Measurements from ENCODE around the gene NLGN2.

The NLGN2 gene

DNA sequence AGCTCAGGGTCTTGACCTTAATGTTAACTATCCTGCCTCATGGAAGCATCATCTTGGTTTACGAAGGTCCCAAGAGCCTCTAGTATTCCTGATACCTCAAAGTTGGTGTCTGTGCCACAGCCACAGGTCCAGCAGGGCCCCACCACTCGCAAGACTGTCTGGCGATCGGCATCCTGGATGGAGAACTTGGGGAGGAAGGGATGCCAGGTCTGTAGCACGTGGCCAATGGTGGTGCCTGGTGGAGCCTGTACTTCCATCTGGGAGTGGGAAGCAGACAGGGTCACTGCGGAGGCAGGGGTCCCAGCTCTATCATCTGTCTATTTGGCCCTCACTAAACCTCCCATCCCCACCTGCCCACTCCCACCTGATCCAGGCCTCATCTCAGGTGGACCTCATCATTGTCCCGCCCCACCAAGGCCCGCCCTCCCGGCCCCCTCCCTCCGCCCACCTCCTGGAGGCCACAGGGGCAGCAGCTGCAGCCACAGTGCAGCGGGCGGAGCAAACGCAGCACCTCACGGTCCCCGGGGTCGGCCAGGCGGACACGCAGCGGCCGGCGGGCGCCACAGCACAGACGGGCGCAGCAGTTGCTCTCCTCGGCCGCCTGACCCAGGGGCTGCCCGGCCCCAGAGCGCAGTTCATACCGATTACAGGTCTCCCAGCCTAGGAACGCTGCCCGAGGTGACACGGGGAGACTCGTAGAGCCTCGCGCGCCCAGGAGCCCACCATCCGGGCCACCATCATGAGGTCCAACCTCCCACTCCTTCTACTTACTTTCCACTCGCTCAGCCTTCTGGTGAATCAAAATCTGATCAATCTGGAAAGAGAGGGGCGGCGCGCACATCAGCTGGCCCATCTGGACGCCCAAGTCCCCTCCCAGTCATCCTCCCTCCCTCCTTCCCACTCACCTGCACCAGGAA lies 14.7 kb upstream of the NLGN2 start:
- DNase-seq (ENCODE audit: low read depth in 2 of 2) = no peak

- peak; percentile 36 to 38 for DNase-seq (ENCODE audit: low read depth in 2 of 2)
These were observed 13.8 kb upstream of the NLGN2 start for GRCh38 chr17:7393613-7394451.

DNA sequence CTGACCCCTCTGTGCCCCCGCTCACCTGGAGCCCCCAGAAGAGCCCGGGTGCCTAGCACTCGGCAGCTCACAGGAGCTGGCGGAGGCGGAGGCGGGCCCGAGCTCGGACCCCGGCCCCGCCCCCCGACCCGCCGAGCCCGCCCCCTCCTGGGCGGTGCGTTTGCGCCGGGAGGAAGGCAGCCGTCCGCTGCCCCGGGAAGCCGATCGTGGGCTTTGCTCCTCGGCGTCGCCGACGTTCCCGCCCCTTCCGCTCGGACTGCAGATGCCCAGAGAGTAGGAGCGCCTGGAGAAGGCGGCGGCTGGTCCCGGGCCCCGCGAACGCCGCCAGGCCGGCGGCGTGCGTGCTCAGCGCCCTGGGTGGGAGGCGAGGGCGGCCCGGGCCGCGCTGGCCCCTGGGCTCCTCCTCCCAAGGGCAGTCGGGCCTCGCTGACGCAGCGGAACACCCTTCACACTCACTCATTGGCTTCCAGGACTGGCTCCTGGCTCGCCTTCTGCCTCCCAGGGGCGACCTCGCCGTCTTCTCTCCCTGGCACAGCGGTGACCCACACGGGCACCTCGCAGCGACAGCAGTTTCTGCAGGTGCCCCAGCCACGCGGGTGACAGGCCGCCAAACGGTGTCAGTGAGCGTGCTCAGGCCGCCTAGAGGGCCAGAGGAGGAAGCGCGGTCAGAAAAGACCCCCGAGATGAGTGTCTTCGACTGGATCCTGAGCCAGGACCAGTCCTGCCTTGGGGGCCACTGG lies 13.0 kb upstream of the NLGN2 start, which contains the start of gene PLSCR3:
PLSCR3 (minus strand) TSS at position 74 of the 740 bp plus-strand sequence. CDS start 415 bp downstream, outside the sequence.
- DNase-seq (ENCODE audit: low read depth in 2 of 2) = peak; percentile 46 to 64

GRCh38 chr17:7396147-7396546 lies 11.5 kb upstream of the NLGN2 start:
- DNase-seq (ENCODE audit: low read depth in 2 of 2) = no peak

GRCh38 chr17:7398612-7399011 lies 9.0 kb upstream of the NLGN2 start:
- no peak for DNase-seq (ENCODE audit: low read depth in 2 of 2)

DNA sequence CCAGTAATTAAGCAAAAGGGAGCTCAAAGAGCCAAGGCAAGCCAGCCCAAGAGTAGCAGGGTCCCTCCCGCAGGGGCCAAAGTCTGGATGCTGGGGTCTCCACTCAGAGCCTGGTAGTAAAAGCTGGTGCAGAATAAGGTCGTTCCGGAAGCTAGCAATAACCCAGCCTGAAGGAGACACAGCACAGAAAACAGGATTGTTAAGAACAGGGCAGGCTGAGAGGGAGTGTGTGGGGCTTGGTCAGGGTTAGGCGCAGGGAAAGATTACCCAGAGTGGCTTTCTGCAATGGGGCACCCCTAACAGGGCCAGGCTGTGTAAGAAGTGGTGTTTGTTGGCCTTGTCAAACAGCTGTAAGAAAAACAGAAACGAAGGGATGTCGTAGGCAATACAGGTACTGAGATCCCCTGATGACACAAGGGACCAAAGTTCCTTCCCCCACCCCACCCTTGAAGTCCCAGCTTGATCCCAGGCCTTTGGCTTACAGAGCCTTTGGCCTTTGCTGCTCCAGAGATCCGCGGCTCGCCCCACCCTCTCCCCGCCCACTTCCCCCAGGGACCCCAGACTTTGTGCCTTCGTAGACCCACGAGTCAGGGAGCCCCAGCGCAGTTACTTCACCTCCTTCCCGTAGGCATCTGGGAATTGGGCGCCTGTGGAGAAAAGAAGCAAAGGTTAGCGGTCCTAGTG lies 4.5 kb upstream of the NLGN2 start:
- no peak for DNase-seq (ENCODE audit: low read depth in 2 of 2)

DNA sequence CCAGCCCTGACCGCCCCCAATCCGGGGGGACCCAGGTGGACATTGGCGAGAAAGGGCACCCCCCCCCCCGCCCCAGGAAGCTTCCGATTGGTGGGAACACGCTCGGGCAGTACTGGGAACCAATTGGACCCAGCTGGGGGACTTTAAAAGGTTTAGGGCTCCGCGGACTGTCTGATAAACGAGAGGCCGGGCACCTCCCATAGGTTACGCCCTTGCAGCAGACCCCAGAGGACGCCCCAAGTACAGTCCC lies 4.0 kb upstream of the NLGN2 start:
- DNase-seq (ENCODE audit: low read depth in 2 of 2) = no peak

DNA sequence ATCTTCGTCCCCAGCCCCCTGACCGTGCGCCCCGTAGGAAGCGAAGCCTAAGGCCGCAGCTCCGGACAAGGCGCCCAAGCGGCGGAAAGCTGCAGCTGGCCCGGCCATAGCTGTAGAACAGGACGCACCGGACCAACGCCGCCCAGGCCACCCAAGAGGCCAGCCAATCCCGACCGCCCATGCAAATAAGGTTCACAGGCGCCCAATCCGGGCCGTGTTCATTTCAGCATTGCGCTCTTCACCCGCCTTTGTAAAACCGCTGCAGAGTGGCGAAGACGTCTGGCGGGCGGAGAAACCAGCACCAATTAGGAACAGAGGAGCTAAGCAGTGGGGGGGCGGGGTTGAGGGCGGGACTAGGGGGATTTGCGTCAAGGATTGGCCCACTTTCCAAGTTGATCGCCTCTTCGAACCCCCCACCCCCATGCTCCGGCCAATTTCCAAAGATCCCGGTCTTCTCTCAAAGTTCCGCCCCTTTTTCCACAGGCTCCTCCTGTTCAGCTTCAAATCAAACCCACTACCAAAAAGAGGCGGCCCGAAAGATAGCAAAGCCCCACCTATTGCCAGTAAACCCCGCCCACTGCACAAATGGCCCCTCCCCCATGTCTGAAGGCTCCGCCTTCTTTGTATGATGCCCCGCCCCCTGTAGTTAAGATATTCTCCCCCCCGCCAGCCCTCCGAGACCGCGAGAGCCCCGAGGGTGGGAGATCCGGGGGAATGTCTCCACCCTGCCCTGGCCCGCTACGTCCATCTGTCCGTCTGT lies 3.5 kb upstream of the NLGN2 start, which contains the start of gene TMEM256:
TMEM256 (minus strand) TSS at position 121 of the 760 bp plus-strand sequence; CDS start at position 108, 13 bp downstream.
- peak; percentile 89 to 93 for DNase-seq (ENCODE audit: low read depth in 2 of 2)

DNA sequence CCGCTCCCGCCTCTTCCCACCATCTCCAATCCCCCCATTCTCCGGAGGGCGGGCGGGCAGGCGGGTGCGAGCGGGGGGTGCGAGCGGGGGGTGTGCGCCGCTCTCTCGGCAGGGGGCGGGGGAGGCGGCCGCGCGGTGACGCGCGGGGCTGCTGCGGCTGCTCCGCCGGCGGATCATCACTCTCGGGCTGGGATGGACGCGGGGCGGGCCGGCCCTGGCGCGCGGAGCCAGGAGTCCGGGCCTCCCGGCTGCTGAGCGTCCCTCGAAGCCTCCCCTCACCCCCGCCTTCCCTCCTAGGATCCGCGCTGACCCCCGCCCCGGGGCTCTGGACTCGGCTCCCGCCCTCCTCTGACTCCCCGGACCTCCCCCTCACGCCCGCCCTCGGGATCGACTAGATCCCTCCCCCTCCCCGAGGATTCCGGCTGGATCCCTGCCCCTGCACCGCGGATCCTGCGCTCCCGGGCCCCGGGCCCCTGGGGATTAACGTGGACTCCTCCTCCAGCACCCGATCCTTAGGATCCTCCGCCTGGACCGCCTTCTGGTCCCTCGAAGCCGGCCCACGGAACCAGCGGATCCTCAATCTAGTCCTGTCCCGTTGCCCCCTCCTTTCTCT lies 2.8 kb upstream of the NLGN2 start:
- peak in 1 of 2 donors; percentile 36 for DNase-seq (ENCODE audit: low read depth in 2 of 2)

DNA sequence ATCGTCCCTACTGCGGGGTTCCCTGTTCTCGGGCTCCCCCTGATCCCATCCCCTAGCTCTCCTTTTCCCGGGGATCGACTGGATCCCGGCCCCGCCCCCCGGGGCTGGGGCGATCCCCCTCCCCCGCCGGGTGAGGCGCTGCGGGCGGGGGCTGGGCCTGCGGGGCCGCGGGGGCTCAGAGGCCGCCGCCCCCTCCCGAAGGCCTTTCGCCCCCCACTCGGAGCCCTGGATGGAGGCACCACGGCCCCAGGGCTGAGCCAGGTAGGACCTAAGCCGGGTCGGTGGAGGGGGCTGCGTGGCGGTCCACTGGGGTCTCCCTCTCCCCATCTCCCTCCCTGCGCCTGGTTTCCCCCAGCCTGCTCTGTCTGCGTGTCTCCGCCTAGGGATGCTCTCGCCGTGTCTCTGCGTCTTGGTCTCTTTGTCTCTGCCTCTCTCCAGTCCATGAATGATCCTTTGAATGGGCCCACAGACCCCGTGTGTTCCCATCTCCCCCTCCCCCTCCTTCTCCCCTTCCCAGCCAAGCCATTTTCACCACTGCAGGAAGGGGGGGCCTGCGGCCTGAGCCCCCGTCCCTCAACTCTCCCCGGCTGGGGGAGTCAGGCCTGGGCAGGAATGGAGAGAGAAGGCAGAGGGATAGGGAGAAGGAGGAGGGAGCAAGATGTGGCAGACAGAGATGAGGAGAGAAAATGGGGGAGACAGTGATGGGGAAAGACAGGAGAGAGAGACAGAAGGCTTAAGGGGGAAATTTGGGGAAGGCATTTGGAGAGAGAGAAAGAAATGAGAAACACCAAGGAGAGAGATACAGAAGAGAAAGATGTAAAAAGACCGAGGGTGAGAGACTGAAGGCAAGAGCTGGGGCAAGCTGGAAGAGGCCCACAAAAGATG lies 2.1 kb upstream of the NLGN2 start:
- DNase-seq (ENCODE audit: low read depth in 2 of 2) = no peak

DNA sequence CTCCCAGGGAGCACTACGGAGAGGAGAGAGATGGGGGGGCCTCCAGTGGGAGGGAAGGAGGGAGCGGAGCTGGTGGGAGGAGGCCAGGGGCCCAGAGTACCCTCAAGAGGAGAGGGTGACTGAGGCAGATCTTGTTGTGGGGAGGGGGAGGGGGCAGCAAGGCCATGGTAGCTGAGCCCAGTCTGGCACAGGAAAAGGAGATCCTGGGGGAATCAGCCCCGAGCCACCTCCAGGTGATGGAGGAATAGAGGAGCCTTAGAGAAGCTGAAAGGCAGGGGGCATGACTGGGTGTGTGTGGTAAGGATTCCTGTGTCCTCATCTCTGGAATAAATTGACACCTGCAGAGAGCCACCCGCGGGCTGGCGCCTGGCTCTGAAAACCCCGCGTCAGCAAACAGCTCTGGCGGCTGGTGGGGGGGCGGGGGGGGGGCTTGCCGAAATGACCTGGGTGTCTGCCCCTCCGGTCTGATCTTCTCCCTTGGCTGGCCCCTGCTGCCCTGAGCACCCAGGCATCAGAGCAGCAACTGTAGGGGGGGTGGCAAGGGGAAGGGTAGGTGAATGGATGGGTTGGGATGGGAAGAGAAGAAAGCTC lies 1.3 kb upstream of the NLGN2 start:
- DNase-seq (ENCODE audit: low read depth in 2 of 2) = no peak

- no peak for DNase-seq (ENCODE audit: low read depth in 2 of 2)
These were observed 563 bp upstream of the NLGN2 start for GRCh38 chr17:7407082-7407481.

DNA sequence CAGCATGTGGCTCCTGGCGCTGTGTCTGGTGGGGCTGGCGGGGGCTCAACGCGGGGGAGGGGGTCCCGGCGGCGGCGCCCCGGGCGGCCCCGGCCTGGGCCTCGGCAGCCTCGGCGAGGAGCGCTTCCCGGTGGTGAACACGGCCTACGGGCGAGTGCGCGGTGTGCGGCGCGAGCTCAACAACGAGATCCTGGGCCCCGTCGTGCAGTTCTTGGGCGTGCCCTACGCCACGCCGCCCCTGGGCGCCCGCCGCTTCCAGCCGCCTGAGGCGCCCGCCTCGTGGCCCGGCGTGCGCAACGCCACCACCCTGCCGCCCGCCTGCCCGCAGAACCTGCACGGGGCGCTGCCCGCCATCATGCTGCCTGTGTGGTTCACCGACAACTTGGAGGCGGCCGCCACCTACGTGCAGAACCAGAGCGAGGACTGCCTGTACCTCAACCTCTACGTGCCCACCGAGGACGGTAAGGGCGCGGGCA lies 645 bp downstream of the NLGN2 start:
- no peak for DNase-seq (ENCODE audit: low read depth in 2 of 2)

GRCh38 chr17:7408863-7409262 lies 1.2 kb downstream of the NLGN2 start:
- no peak for DNase-seq (ENCODE audit: low read depth in 2 of 2)

DNA sequence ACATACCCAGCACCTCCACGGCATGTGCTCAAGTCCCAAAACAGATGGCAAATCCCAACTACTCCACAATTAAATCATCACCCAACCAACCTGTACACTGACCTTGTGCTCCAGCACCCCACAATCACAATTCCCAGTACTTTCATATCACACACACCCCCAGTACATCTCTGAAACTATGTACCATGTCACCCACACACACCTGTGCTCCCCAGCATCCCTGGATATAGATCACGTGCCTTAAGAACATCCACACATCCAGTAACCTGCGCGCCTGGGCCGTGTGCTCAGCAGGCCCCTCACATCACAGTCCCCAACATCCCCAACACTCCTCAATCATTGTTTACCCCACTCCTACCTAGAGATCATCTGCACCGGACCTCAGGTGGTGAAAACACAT lies 2.1 kb downstream of the NLGN2 start:
- DNase-seq (ENCODE audit: low read depth in 2 of 2) = no peak

DNA sequence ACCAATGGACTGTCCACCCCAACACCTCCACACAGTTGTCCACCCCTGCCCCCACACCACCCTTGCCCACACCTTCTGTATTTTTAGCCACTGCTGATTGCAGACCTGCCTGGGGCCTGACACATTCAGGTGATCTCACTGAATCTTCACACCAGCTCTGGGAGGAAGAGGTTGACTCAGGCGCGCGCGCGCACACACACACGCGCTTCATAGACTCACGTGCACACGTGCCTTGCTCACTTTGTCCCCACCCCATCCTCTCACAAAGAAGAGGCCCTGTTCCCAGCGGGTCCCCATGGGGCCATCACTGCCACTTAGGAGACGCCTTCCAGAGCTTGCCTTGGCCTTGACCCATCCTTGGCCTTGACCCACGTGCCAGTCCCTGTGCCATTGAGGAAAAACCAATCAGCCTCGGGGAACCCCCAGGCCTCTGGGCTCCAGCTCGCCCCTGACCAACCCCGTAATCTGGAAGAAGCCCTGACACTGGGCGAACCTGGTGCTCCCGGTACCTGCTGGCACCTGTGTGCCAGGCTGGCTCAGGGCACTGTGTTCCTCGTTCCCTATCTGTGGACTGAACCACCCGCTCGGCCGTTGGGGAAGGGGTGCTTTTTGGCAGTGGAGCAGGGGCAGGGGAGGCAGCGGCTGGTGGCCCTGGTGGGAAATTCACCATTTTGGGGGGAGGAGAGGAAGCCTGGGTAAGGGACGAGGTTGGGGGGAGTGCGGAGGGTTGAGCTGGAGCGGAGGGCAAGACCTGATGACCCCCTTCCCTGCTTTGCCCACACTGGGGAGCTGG lies 3.2 kb downstream of the NLGN2 start:
- DNase-seq (ENCODE audit: low read depth in 2 of 2) = no peak

DNA sequence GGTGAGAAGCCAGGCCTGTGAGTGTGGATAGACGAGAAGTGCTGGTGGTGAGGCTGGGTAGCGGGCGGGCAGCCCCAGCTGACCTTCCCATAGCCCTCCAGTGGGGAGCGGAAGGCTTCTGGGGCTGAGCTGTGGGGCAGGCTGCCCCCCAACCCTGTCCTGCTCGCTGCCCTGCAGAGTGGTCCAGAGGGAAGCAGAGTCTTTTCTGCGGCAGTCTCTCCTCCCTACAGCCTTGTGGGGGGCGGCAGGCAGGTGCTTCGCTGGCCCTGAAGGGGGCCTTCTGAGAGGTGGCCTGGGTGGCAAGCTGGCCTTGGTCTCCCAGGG lies 3.7 kb downstream of the NLGN2 start:
- DNase-seq (ENCODE audit: low read depth in 2 of 2) = no peak

DNA sequence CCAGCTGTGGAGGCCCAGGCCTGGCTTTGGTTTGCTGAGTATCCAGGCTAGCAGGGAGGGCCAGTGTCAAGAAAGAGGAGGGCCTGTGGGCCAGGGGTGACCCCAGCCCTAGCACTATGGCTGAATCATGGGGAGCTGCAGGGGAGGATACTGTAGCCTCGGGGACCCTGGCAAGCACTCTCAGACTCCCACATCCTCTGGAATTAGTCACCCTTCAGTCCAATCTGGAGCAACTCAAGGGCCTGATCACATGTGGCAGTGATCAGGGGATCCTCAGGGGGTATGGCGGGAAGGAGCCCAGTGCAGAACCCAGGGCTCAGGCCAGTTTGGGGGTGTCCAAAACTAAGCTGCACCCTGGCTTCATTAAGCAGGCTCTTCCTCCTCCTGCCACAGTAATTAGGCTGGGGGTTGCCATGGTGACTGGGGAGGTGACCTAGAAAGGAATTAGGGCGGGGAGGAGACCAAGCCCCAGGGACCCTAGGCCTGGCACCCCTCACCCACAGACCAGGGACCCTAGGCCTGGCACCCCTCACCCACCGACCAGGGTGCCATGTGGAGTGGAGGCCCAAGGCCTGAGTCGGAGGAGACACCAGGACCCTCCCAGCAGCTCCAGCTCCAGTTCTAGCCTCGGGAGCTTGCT lies 5.8 kb downstream of the NLGN2 start:
- no peak for DNase-seq (ENCODE audit: low read depth in 2 of 2)

Data from activated CD8-positive, alpha-beta memory T cell treated with anti-CD3 and anti-CD28 coated beads for 4 hours (primary cell).